CD14-positive monocyte (primary cell): ENCODE data around the gene PTPRN2. TPM values are rescaled to one million over a fixed set of nuclear protein-coding genes. Genes with fewer than 3 reads are reported as not detected.

Experiments
- DNase-seq, 3 donors: peaks; one replicate each; pipeline ENCODE4 v3.0.0-alpha.2; 2011 to 2022
- H2AFZ ChIP-seq: 2 replicates; pipeline ENCODE4 v1.6.0; 2012; ENCODE audit warnings: mild to moderate bottlenecking, low read depth, low read length, inconsistent platforms; ENCODE audit not compliant: insufficient read depth, poor library complexity, severe bottlenecking
- H3K27ac ChIP-seq, 2 donors: 1 replicate in 1 of 2; 2 replicates in 1 of 2; pipeline ENCODE4 v1.5.1; 2012 to 2013; ENCODE audit warnings: low read length in 2 of 2, control low read depth in 1 of 2, inconsistent platforms in 1 of 2, low read depth in 1 of 2, mild to moderate bottlenecking in 1 of 2
- H3K27me3 ChIP-seq, 2 donors: one replicate each; pipeline versions ENCODE4 v1.6.0 to v1.6.1; 2011 to 2013; ENCODE audit warnings: low read length in 2 of 2; ENCODE audit not compliant: control insufficient read depth in 2 of 2, insufficient read depth in 2 of 2
- H3K36me3 ChIP-seq, 2 donors: replicated peaks in 1 of 2; 1 replicate in 1 of 2; 2 replicates in 1 of 2; pipeline versions ENCODE4 v1.5.1 to v1.6.1; 2012 to 2013; ENCODE audit warnings: low read length in 2 of 2, control low read depth in 1 of 2, inconsistent platforms in 1 of 2, mild to moderate bottlenecking in 1 of 2; ENCODE audit not compliant: insufficient read depth in 2 of 2, control insufficient read depth in 1 of 2
- H3K4me1 ChIP-seq, 2 donors: 1 replicate in 1 of 2; 2 replicates in 1 of 2; pipeline versions ENCODE4 v1.5.1 to v1.6.1; 2012 to 2013; ENCODE audit warnings: low read length in 2 of 2, control low read depth in 1 of 2, inconsistent platforms in 1 of 2, mild to moderate bottlenecking in 1 of 2, moderate library complexity in 1 of 2; ENCODE audit not compliant: insufficient read depth in 2 of 2, control insufficient read depth in 1 of 2
- H3K4me2 ChIP-seq: replicated peaks from 2 replicates; pipeline ENCODE3; 2012; ENCODE audit warnings: low read length, moderate library complexity, mild to moderate bottlenecking; ENCODE audit not compliant: poor library complexity, severe bottlenecking; ENCODE audit errors: extremely low read depth
- H3K4me3 ChIP-seq, 3 experiments: fragments of 200-600 bp in 1 of 3; sonication (generic) in 1 of 3; replicated peaks in 1 of 3; 1 replicate in 2 of 3; 2 replicates in 1 of 3; pipeline ENCODE4 v1.5.1; 2011 to 2013; ENCODE audit warnings: low read length in 3 of 3, mild to moderate bottlenecking in 3 of 3, control low read depth in 2 of 3, low read depth in 2 of 3, inconsistent platforms in 1 of 3, moderate library complexity in 1 of 3
- H3K79me2 ChIP-seq: 2 replicates; pipeline ENCODE4 v1.6.0; 2012; ENCODE audit warnings: mild to moderate bottlenecking, control low read depth, inconsistent platforms, low read length, moderate library complexity; ENCODE audit not compliant: insufficient read depth
- H3K9ac ChIP-seq: 2 replicates; pipeline ENCODE4 v1.6.0; 2017; ENCODE audit warnings: low read length, mild to moderate bottlenecking; ENCODE audit not compliant: insufficient read depth, poor library complexity, severe bottlenecking
- H3K9me3 ChIP-seq, 2 donors: replicated peaks in 1 of 2; 1 replicate in 1 of 2; 2 replicates in 1 of 2; pipeline versions ENCODE4 v1.5.1 to v1.6.1; 2012 to 2013; ENCODE audit warnings: low read length in 2 of 2, control low read depth in 1 of 2; ENCODE audit not compliant: control insufficient read depth in 1 of 2, insufficient read depth in 1 of 2
- H4K20me1 ChIP-seq: 2 replicates; pipeline ENCODE4 v1.6.0; 2012; ENCODE audit warnings: mild to moderate bottlenecking, low read length, control low read depth, moderate library complexity; ENCODE audit not compliant: insufficient read depth
- H3K27ac Mint-ChIP-seq, 7 donors: one replicate each; pipeline ENCODE4 v1.8.0; 2020; ENCODE audit warnings: mild to moderate bottlenecking in 7 of 7, mixed read lengths in 7 of 7, moderate library complexity in 6 of 7, inconsistent platforms in 2 of 7
- H3K27me3 Mint-ChIP-seq, 3 donors: one replicate each; pipeline ENCODE4 v1.8.0; 2021 to 2022; ENCODE audit warnings: low read depth in 3 of 3, mild to moderate bottlenecking in 3 of 3, mixed read lengths in 3 of 3, moderate library complexity in 3 of 3, inconsistent platforms in 1 of 3
- H3K36me3 Mint-ChIP-seq, 2 donors: one replicate each; pipeline ENCODE4 v1.8.0; 2020; ENCODE audit warnings: mixed read lengths in 2 of 2, inconsistent platforms in 1 of 2, mild to moderate bottlenecking in 1 of 2
- H3K4me1 Mint-ChIP-seq: one replicate; pipeline ENCODE4 v1.8.0; 2020; ENCODE audit warnings: mild to moderate bottlenecking, mixed read lengths
- H3K4me3 Mint-ChIP-seq, 2 donors: one replicate each; pipeline ENCODE4 v1.8.0; 2020; ENCODE audit warnings: mild to moderate bottlenecking in 2 of 2, mixed read lengths in 2 of 2, moderate library complexity in 1 of 2
- H3K9me3 Mint-ChIP-seq, 7 donors: one replicate each; pipeline ENCODE4 v1.8.0; 2020 to 2022; ENCODE audit warnings: mixed read lengths in 7 of 7, mild to moderate bottlenecking in 6 of 7, moderate library complexity in 6 of 7, inconsistent platforms in 2 of 7
- WGBS: methylation state at CpG from one replicate; pipeline ENCODE4 v1.1.5; 2013; ENCODE audit warnings: missing lambda C conversion rate; ENCODE audit not compliant: insufficient coverage; 5-methylcytosine and 5-hydroxymethylcytosine counted together
- intact Hi-C, 2 donors: fragments of 100-400 bp; cut with micrococcal nuclease; formaldehyde crosslinking; loops; one replicate each; pipeline versions ENCODE4 v1.15.0 to v1.15.1; 2023
- polyA plus RNA-seq, 3 donors: library from polyadenylated mRNA; depleted of rRNA in 1 of 3; unstranded in 2 of 3; stranded (reverse) in 1 of 3; fragments of 300-500 nt in 2 of 3; fragments of >200 nt in 1 of 3; fragmentation: Illumina TruSeq in 2 of 3; gene quantifications; 1 replicate in 2 of 3; 2 replicates in 1 of 3; pipeline ENCODE4 v1.2.3, GENCODE V29; 2012 to 2021
- TF ChIP-seq, protein P1 (sequence below): fragments of 200-600 bp; IDR thresholded peaks from one replicate; pipeline ENCODE4 v1.8.0; 2022; ENCODE audit warnings: antibody characterized with exemption, mild to moderate bottlenecking

Gene PTPRN2
- polyA plus RNA-seq, 3 donors = 0.25 to 1.4 (median 0.97) TPM

DNA sequence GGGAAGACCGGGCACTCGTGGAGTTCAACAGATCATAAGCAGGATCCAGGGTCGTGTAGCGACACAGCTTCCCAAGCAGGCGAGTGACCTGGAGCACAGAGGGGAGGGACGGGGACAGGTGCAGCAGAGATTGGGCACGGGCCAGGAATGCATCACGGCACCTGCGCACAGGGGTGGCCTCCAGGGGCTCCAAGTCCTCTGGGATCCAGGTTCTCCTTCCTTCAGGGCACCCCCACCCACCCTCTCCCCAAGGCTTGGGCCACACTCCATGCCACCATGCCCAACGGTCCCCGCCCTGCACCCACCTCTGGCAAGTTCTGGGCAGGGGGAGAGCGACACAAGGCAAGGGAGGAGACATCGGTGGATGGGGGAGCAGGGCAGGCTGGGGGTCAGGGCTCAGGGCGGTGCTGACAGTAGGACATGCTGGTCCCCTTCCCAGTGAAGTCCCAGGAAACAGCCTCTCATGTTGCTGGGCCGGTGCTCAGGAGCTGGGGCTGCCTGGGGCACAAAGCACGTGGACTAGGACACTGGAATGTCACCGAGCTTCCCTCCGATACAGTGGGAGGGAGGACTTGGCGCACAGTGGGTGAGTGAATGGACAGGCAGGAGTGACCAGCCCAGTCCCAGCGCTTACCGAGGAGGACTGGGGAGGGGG lies 597.3 kb downstream of the PTPRN2 start:
- DNase-seq = no peak
- no peak overlapping the region for H2AFZ ChIP-seq
- no peaks in the 10 kb centered on the region for H3K27me3 ChIP-seq
- H3K4me3 ChIP-seq = no peak overlapping the region
- no peaks in the 10 kb centered on the region for H3K4me1 Mint-ChIP-seq
- no peaks in the 10 kb centered on the region for H3K79me2 ChIP-seq
- no peaks in the 10 kb centered on the region for H3K4me1 ChIP-seq
- WGBS = 79% methylated on average over 15 of the region's 21 CpGs
- no peak overlapping the region for H3K9ac ChIP-seq
- intact Hi-C loops = no loop called here
- H3K36me3 Mint-ChIP-seq = no peaks in the 10 kb centered on the region
- no peaks in the 10 kb centered on the region for H4K20me1 ChIP-seq
- no peak overlapping the region for H3K27ac ChIP-seq
- H3K9me3 Mint-ChIP-seq = peaks cover 0 to 3% (median 0%) of the 10 kb centered on the region in 7 donors
- peak overlapping the region in 1 of 7 donors; percentile 29 for H3K27ac Mint-ChIP-seq
- no peak overlapping the region for H3K4me2 ChIP-seq
- no peak overlapping the region for H3K4me3 Mint-ChIP-seq
- no peaks in the 10 kb centered on the region for H3K9me3 ChIP-seq
- H3K36me3 ChIP-seq = no peaks in the 10 kb centered on the region
- H3K27me3 Mint-ChIP-seq = peaks cover 1 to 12% (median 6%) of the 10 kb centered on the region in 3 donors
- TF ChIP-seq, protein P1, sequence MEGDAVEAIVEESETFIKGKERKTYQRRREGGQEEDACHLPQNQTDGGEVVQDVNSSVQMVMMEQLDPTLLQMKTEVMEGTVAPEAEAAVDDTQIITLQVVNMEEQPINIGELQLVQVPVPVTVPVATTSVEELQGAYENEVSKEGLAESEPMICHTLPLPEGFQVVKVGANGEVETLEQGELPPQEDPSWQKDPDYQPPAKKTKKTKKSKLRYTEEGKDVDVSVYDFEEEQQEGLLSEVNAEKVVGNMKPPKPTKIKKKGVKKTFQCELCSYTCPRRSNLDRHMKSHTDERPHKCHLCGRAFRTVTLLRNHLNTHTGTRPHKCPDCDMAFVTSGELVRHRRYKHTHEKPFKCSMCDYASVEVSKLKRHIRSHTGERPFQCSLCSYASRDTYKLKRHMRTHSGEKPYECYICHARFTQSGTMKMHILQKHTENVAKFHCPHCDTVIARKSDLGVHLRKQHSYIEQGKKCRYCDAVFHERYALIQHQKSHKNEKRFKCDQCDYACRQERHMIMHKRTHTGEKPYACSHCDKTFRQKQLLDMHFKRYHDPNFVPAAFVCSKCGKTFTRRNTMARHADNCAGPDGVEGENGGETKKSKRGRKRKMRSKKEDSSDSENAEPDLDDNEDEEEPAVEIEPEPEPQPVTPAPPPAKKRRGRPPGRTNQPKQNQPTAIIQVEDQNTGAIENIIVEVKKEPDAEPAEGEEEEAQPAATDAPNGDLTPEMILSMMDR = no peak

DNA sequence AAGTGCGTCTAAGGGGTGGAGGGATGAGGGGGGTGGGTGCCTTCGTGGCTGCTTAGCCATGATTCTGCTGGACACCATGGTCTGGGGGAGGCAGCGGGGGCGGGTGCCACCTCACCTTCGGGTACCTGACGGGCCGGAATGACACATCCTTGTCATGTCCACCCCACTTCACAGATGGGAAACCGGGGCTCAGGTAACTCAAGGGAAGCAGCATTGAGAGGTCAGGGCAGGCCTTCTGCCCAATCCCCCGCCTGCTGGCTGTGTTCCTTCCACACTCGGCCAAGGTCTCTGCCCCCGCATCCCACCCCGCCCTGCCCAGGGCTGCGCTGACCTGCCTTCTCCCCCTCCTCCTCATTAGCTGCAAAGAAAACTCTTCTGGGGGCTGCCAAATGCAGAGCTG lies 598.0 kb downstream of the PTPRN2 start:
- 92% methylated on average over 5 of the region's 13 CpGs for WGBS
- Histone ChIP-seq H3K36me3 (no peaks in the 10 kb centered on the region), H3K9ac (no peak overlapping the region), H3K4me1 (no peaks in the 10 kb centered on the region), H4K20me1 (no peaks in the 10 kb centered on the region), H3K27me3 (no peaks in the 10 kb centered on the region), H2AFZ (no peak overlapping the region), H3K79me2 (no peaks in the 10 kb centered on the region), H3K4me3 (no peak overlapping the region), H3K27ac (no peak overlapping the region), H3K9me3 (no peaks in the 10 kb centered on the region), H3K4me2 (no peak overlapping the region)
- H3K36me3 Mint-ChIP-seq = no peaks in the 10 kb centered on the region
- H3K4me3 Mint-ChIP-seq = no peak overlapping the region
- no peak for DNase-seq
- intact Hi-C loops = no loop called here
- no peaks in the 10 kb centered on the region for H3K4me1 Mint-ChIP-seq
- H3K27me3 Mint-ChIP-seq = peaks cover 1 to 7% (median 7%) of the 10 kb centered on the region in 3 donors
- no peak overlapping the region for H3K27ac Mint-ChIP-seq
- peaks cover 0 to 2% (median 0%) of the 10 kb centered on the region in 7 donors for H3K9me3 Mint-ChIP-seq
- TF ChIP-seq, protein P1 = no peak
